Astrocyte (in vitro differentiated cells and primary cell): ENCODE data around the gene CHD3. TPM values are rescaled to one million over a fixed set of nuclear protein-coding genes. Genes with fewer than 3 reads are reported as not detected.
"Not testable (repeated sequence)": the region's sequence is repeated elsewhere in the genome, so short reads cannot be mapped to it uniquely, and the experiment has no call there.

Experiments used
- DNase-seq: peaks from one replicate; pipeline ENCODE4 v3.0.0-alpha.2; 2010; ENCODE audit warnings: low read depth
- FAIRE-seq: peaks from 2 replicates; lab custom pipeline; 2011; peaks lifted over from hg19 to GRCh38; lab: Jason Lieb, UNC
- H2AFZ ChIP-seq: 2 replicates; pipeline ENCODE4 v1.6.0; 2012; ENCODE audit warnings: low read depth, low read length, inconsistent platforms
- H3K27ac ChIP-seq: 2 replicates; pipeline ENCODE4 v1.5.1; 2011; ENCODE audit warnings: low read depth, low read length, inconsistent platforms
- H3K27me3 ChIP-seq: 2 replicates; pipeline ENCODE4 v1.6.0; 2011; ENCODE audit warnings: low read length, inconsistent platforms; ENCODE audit not compliant: insufficient read depth
- H3K36me3 ChIP-seq: 2 replicates; pipeline ENCODE4 v1.5.1; 2011; ENCODE audit warnings: low read length, inconsistent platforms; ENCODE audit not compliant: insufficient read depth
- H3K4me1 ChIP-seq: 2 replicates; pipeline ENCODE4 v1.5.1; 2011; ENCODE audit warnings: low read length, inconsistent platforms; ENCODE audit not compliant: insufficient read depth
- H3K4me2 ChIP-seq: 2 replicates; pipeline ENCODE4 v1.6.0; 2012; ENCODE audit warnings: low read length, inconsistent platforms
- H3K4me3 ChIP-seq: 2 replicates; pipeline ENCODE4 v1.5.1; 2011; ENCODE audit warnings: low read depth, mild to moderate bottlenecking, low read length, inconsistent platforms; ENCODE audit not compliant: insufficient read depth
- H3K79me2 ChIP-seq: 2 replicates; pipeline ENCODE4 v1.6.0; 2012; ENCODE audit warnings: mild to moderate bottlenecking, low read length, inconsistent platforms; ENCODE audit not compliant: insufficient read depth
- H3K9ac ChIP-seq: 2 replicates; pipeline ENCODE4 v1.6.0; 2012; ENCODE audit warnings: mild to moderate bottlenecking, low read length, inconsistent platforms
- H3K9me3 ChIP-seq: 2 replicates; pipeline ENCODE4 v1.5.1; 2012; ENCODE audit warnings: low read depth, mild to moderate bottlenecking, low read length, inconsistent platforms; ENCODE audit not compliant: insufficient read depth
- H4K20me1 ChIP-seq: 2 replicates; pipeline ENCODE4 v1.6.0; 2012; ENCODE audit warnings: low read length, inconsistent platforms; ENCODE audit not compliant: insufficient read depth
- H3K27ac Mint-ChIP-seq: one replicate; pipeline ENCODE4 v1.8.0; 2021; ENCODE audit warnings: mild to moderate bottlenecking, mixed read lengths; ENCODE audit not compliant: unreplicated experiment
- H3K27me3 Mint-ChIP-seq: one replicate; pipeline ENCODE4 v1.8.0; 2021; ENCODE audit warnings: low read depth, mixed read lengths; ENCODE audit not compliant: unreplicated experiment
- H3K36me3 Mint-ChIP-seq: one replicate; pipeline ENCODE4 v1.8.0; 2021; ENCODE audit warnings: low read depth, mixed read lengths; ENCODE audit not compliant: unreplicated experiment
- H3K4me1 Mint-ChIP-seq: one replicate; pipeline ENCODE4 v1.8.0; 2021; ENCODE audit warnings: low read depth, mixed read lengths; ENCODE audit not compliant: unreplicated experiment
- H3K4me3 Mint-ChIP-seq: one replicate; pipeline ENCODE4 v1.8.0; 2021; ENCODE audit warnings: mild to moderate bottlenecking, moderate library complexity, mixed read lengths; ENCODE audit not compliant: unreplicated experiment
- H3K9me3 Mint-ChIP-seq: one replicate; pipeline ENCODE4 v1.8.0; 2021; ENCODE audit warnings: mild to moderate bottlenecking, mixed read lengths; ENCODE audit not compliant: unreplicated experiment
- CTCF ChIP-seq: IDR thresholded peaks from 2 replicates; pipeline ENCODE4 v1.5.1; 2011; ENCODE audit warnings: low read depth, mild to moderate bottlenecking, inconsistent platforms, low read length, moderate library complexity; ENCODE audit not compliant: insufficient read depth
- EZH2 ChIP-seq: IDR thresholded peaks from 2 replicates; pipeline ENCODE4 v1.6.1; 2012; ENCODE audit warnings: mild to moderate bottlenecking, low read length, inconsistent platforms; ENCODE audit not compliant: insufficient read depth
- total RNA-seq: library from RNA; stranded (reverse); gene quantifications from 2 replicates; pipeline ENCODE4 v1.2.1, GENCODE V29; 2021

The CHD3 gene
- total RNA-seq, 1 donor from 2014 or later: 111 TPM

- H3K27me3 ChIP-seq: no peaks in the 10 kb centered on the region
- H3K27ac Mint-ChIP-seq: no peak overlapping the region
- H3K4me1 ChIP-seq: no peaks in the 10 kb centered on the region
- peaks cover 24% of the 10 kb centered on the region for H3K36me3 ChIP-seq
- no peaks in the 10 kb centered on the region for H4K20me1 ChIP-seq
- DNase-seq (no peak), FAIRE-seq (no peak)
- no peak overlapping the region for H3K4me3 ChIP-seq
- H3K4me1 Mint-ChIP-seq: peaks cover 6% of the 10 kb centered on the region
- H3K79me2 ChIP-seq: no peaks in the 10 kb centered on the region
- no peak overlapping the region for H3K9ac ChIP-seq
- H2AFZ ChIP-seq: no peak overlapping the region
- H3K9me3 ChIP-seq: no peaks in the 10 kb centered on the region
- no peak overlapping the region for H3K4me2 ChIP-seq
- H3K4me3 Mint-ChIP-seq: no peak overlapping the region
- no peak for TF ChIP-seq EZH2
- TF ChIP-seq CTCF: no peak
- peaks cover 16% of the 10 kb centered on the region for H3K36me3 Mint-ChIP-seq
- H3K27me3 Mint-ChIP-seq: no peaks in the 10 kb centered on the region
- H3K27ac ChIP-seq: no peak overlapping the region
- peaks cover 2% of the 10 kb centered on the region for H3K9me3 Mint-ChIP-seq
Observed at GRCh38 chr17:7951143-7951792, 62.7 kb downstream of the CHD3 start.

DNA sequence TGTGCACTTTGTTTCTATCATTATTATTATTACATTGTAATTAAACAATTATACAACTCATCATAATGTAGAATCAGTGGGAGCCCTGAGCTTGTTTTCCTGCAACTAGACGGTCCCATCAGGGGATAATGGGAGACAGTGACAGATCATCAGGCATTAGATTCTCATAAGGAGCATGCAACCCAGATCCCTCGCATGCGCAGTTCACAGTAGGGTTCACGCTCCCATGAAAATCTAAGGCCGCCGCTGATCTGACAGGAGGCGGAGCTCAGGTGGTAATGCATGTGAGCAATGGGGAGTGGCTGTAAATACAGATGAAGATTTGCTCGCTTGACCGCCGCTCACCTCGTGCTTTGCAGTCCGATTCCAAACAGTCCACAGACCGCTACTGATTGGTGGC lies 64.7 kb downstream of the CHD3 start:
- not testable (repeated sequence) for DNase-seq, H3K4me2 ChIP-seq, H3K27me3 Mint-ChIP-seq, H3K27me3 ChIP-seq, H2AFZ ChIP-seq, H3K27ac ChIP-seq, H3K27ac Mint-ChIP-seq, H3K4me3 ChIP-seq, H3K4me3 Mint-ChIP-seq, H3K4me1 ChIP-seq, H3K9me3 ChIP-seq, H3K9me3 Mint-ChIP-seq, H3K4me1 Mint-ChIP-seq, H3K9ac ChIP-seq, H3K79me2 ChIP-seq, H4K20me1 ChIP-seq, FAIRE-seq
- H3K36me3 ChIP-seq: peaks cover 12% of the 10 kb centered on the region
- H3K36me3 Mint-ChIP-seq: peaks cover 12% of the 10 kb centered on the region

GRCh38 chr17:7955414-7956227 lies 67.0 kb downstream of the CHD3 start:
- no peaks in the 10 kb centered on the region for H3K4me1 Mint-ChIP-seq
- no peak overlapping the region for H3K4me3 ChIP-seq
- no peaks in the 10 kb centered on the region for H3K36me3 Mint-ChIP-seq
- TF ChIP-seq CTCF (no peak), EZH2 (no peak)
- DNase-seq (no peak), FAIRE-seq (no peak)
- H3K9me3 Mint-ChIP-seq: no peaks in the 10 kb centered on the region
- no peaks in the 10 kb centered on the region for H3K4me1 ChIP-seq
- no peak overlapping the region for H3K9ac ChIP-seq
- H3K27ac ChIP-seq: no peak overlapping the region
- H3K79me2 ChIP-seq: no peaks in the 10 kb centered on the region
- H4K20me1 ChIP-seq: no peaks in the 10 kb centered on the region
- no peak overlapping the region for H3K4me2 ChIP-seq
- no peak overlapping the region for H3K27ac Mint-ChIP-seq
- H3K36me3 ChIP-seq: no peaks in the 10 kb centered on the region
- no peak overlapping the region for H3K4me3 Mint-ChIP-seq
- H3K27me3 ChIP-seq: no peaks in the 10 kb centered on the region
- H2AFZ ChIP-seq: no peak overlapping the region
- no peaks in the 10 kb centered on the region for H3K9me3 ChIP-seq
- H3K27me3 Mint-ChIP-seq: no peaks in the 10 kb centered on the region
